Measurements from ENCODE around the gene FIGN.

FIGN gene

GRCh38 chr2:163701399-163702195 lies 34.2 kb downstream of the FIGN start:
- H3K4me1 ChIP-seq (ENCODE audit: insufficient read depth, low read length): no peaks in the 10 kb centered on the region
- no peak overlapping the region for H3K4me3 ChIP-seq (ENCODE audit: low read depth in 1 of 2, low read length in 2 of 2)
- H4K20me1 ChIP-seq (ENCODE audit: insufficient read depth, low read length): no peaks in the 10 kb centered on the region
- H3K9ac ChIP-seq (ENCODE audit: low read depth, low read length): no peak overlapping the region
- no peaks in the 10 kb centered on the region for H3K36me3 ChIP-seq (ENCODE audit: insufficient read depth, low read length)
- no peaks in the 10 kb centered on the region for H3K27me3 ChIP-seq (ENCODE audit: insufficient read depth, low read length, poor library complexity)
- H3K79me2 ChIP-seq (ENCODE audit: insufficient read depth, low read length): no peaks in the 10 kb centered on the region
- H3K4me2 ChIP-seq (ENCODE audit: insufficient read depth, low read length): no peak overlapping the region
- no peak overlapping the region for H3K27ac ChIP-seq (ENCODE audit: low read length)
- no peaks in the 10 kb centered on the region for H3K9me3 ChIP-seq (ENCODE audit: insufficient read depth, low read length, severe bottlenecking)
- no peak overlapping the region for H2AFZ ChIP-seq (ENCODE audit: low read depth, low read length)
- TF ChIP-seq CTCF (IDR thresholded peaks at IDR 0.05; ENCODE audit: borderline replicate concordance, extremely low read depth, low read length, poor library complexity, severe bottlenecking): no peak
- no peak for TF ChIP-seq EZH2 (IDR thresholded peaks at IDR 0.05; ENCODE audit: borderline replicate concordance, low read depth, low read length, severe bottlenecking)
- ATAC-seq (ENCODE audit: insufficient read depth, low read depth) (no peak), DNase-seq (no peak)

DNA sequence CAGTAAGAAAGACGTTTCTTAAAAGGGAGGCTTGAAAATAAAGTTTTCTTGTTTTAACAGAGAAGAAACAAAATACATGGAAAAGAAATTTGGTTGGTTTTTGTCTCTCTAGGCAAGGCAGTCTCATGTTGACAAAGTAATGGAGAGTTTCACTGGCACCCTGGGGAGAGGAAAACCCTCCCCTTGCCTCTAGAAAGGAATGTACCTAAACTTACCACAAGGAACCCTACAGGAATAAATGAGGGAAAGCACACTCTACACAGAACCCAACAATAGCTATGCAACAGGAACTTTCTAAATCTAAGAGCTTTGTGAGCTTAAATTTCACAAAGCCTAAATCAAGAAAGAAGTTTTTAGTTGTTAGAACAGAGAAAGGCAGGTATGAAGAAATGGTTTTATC lies 37.0 kb downstream of the FIGN start:
- no peak overlapping the region for H3K9ac ChIP-seq (ENCODE audit: low read depth, low read length)
- ATAC-seq (ENCODE audit: insufficient read depth, low read depth) (no peak), DNase-seq (no peak)
- no peak overlapping the region for H3K27ac ChIP-seq (ENCODE audit: low read length)
- H3K36me3 ChIP-seq (ENCODE audit: insufficient read depth, low read length): no peaks in the 10 kb centered on the region
- no peaks in the 10 kb centered on the region for H3K4me1 ChIP-seq (ENCODE audit: insufficient read depth, low read length)
- TF ChIP-seq EZH2 (IDR thresholded peaks at IDR 0.05; ENCODE audit: borderline replicate concordance, low read depth, low read length, severe bottlenecking): no peak
- no peak for TF ChIP-seq CTCF (IDR thresholded peaks at IDR 0.05; ENCODE audit: borderline replicate concordance, extremely low read depth, low read length, poor library complexity, severe bottlenecking)
- no peaks in the 10 kb centered on the region for H3K9me3 ChIP-seq (ENCODE audit: insufficient read depth, low read length, severe bottlenecking)
- no peaks in the 10 kb centered on the region for H3K79me2 ChIP-seq (ENCODE audit: insufficient read depth, low read length)
- H3K27me3 ChIP-seq (ENCODE audit: insufficient read depth, low read length, poor library complexity): no peaks in the 10 kb centered on the region
- no peak overlapping the region for H3K4me3 ChIP-seq (ENCODE audit: low read depth in 1 of 2, low read length in 2 of 2)
- H3K4me2 ChIP-seq (ENCODE audit: insufficient read depth, low read length): no peak overlapping the region
- H4K20me1 ChIP-seq (ENCODE audit: insufficient read depth, low read length): no peaks in the 10 kb centered on the region
- H2AFZ ChIP-seq (ENCODE audit: low read depth, low read length): no peak overlapping the region

DNA sequence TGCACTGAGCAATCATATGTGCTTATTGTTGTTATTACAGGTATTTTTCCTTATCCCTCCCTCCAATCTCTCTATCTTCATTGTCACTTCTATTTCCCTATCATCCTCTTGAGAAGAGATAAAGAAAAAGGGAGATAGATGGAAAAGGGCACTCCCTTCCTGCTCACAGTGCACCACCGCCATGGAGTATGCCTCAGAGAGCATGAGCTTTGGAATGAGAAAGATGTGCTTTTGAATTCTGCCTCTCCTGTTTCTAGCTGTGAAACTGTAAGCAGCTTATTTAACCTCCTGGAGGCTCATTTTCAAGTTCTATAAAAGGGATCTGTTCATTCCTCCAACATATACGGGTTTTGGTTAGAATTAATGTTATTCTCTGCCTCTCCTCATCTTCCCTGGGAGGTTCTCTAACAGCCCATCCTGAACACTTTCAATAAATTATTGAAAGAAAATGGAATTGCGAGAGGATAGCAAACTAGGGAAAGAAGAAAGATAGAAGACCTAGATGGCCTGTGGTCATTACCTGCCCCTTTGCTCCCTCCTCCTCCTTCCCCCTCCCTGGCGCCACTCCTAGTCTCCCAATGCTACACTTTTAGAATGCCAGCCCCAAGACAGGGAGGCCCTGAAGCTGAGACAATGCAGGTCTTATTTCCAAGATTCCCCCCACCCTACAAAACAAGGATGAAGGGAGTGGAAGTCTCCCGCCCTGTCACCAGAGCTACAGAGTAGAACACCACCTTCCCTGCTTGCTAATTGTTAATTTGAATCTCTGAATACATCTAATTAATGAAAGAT lies 37.8 kb downstream of the FIGN start:
- no peak overlapping the region for H3K9ac ChIP-seq (ENCODE audit: low read depth, low read length)
- H3K79me2 ChIP-seq (ENCODE audit: insufficient read depth, low read length): no peaks in the 10 kb centered on the region
- H3K36me3 ChIP-seq (ENCODE audit: insufficient read depth, low read length): no peaks in the 10 kb centered on the region
- H4K20me1 ChIP-seq (ENCODE audit: insufficient read depth, low read length): no peaks in the 10 kb centered on the region
- no peak overlapping the region for H3K4me2 ChIP-seq (ENCODE audit: insufficient read depth, low read length)
- H3K27me3 ChIP-seq (ENCODE audit: insufficient read depth, low read length, poor library complexity): no peaks in the 10 kb centered on the region
- H3K9me3 ChIP-seq (ENCODE audit: insufficient read depth, low read length, severe bottlenecking): no peaks in the 10 kb centered on the region
- no peak overlapping the region for H2AFZ ChIP-seq (ENCODE audit: low read depth, low read length)
- H3K4me3 ChIP-seq (ENCODE audit: low read depth in 1 of 2, low read length in 2 of 2): no peak overlapping the region
- TF ChIP-seq EZH2 (IDR thresholded peaks at IDR 0.05; ENCODE audit: borderline replicate concordance, low read depth, low read length, severe bottlenecking): no peak
- TF ChIP-seq CTCF (IDR thresholded peaks at IDR 0.05; ENCODE audit: borderline replicate concordance, extremely low read depth, low read length, poor library complexity, severe bottlenecking): no peak
- no peak overlapping the region for H3K27ac ChIP-seq (ENCODE audit: low read length)
- ATAC-seq (ENCODE audit: insufficient read depth, low read depth) (no peak), DNase-seq (no peak)
- H3K4me1 ChIP-seq (ENCODE audit: insufficient read depth, low read length): no peaks in the 10 kb centered on the region

Measured in DND-41 (cell line).